Kidney tubule cell (primary cell): ENCODE measurements around the gene LCNL1.
A peak's percentile ranks its signal among the peaks of the same experiment; 100 is the strongest.

Experiments used
- DNase-seq: peaks from one replicate; pipeline ENCODE4 v3.0.0-alpha.2; 2018; ENCODE audit warnings: low spot score

Gene LCNL1

DNA sequence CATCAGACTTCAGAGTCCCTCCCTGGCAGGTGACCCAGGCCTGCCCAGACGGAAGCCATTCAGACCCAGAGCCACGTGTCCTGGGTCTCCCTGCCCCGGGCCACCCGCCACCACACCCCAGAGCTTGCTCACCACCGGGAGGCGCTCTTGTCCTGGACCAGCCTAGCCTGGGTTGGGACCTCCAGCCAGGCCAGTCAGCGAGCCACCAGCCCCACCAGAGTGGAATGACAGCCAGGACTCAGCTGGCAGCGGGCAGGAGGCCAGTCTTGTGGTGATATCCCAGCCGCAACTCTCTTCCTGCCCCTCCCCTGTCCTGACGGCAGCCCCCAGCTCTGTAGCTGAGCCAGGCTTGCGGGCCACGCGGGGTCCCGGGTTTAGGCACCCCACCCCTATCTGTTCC, 7.1 kb upstream of the LCNL1 start:
- no peak for DNase-seq

DNA sequence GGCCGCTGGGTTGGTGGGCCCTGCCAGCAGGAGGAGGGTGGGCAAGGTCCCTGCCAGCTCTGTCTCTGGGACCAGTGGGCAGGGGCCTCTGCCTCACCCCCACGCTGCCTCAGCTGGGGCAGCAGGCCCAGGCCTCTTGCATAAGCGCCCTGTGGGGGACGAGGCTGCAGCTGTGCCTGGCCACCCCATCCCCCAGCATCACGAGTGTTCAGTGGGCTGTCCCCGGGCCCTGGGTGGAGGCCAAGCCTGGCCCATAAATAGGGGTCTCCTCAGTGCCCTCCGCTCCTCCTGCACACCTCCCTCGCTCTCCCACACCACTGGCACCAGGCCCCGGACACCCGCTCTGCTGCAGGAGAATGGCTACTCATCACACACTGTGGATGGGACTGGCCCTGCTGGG, 5.6 kb upstream of the LCNL1 start, which contains the start of gene PTGDS:
Gene PTGDS, plus strand, starts transcription at position 282 of the 400 bp plus-strand sequence. Its CDS starts 75 bp downstream, at position 357.
- no peak for DNase-seq

DNA sequence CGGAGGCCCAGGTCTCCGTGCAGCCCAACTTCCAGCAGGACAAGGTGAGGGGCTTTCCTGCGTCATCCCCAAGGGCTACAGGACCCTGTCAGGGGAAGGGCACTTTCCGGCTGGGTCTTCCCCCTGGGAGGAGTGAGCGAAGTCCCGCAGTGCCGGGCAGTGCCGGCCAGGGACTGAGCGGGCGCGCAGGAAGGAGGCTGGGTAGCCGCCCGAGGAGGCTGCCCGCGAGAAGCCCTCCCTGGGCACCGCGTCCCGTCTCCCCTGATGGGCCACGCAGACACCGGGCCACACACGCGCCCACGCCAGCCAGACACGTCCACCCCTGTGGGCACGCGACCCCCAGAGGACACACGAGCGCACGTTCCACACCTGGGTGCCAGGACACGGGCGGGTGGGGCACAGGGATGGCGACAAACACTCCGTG, 5.1 kb upstream of the LCNL1 start:
- no peak for DNase-seq

DNA sequence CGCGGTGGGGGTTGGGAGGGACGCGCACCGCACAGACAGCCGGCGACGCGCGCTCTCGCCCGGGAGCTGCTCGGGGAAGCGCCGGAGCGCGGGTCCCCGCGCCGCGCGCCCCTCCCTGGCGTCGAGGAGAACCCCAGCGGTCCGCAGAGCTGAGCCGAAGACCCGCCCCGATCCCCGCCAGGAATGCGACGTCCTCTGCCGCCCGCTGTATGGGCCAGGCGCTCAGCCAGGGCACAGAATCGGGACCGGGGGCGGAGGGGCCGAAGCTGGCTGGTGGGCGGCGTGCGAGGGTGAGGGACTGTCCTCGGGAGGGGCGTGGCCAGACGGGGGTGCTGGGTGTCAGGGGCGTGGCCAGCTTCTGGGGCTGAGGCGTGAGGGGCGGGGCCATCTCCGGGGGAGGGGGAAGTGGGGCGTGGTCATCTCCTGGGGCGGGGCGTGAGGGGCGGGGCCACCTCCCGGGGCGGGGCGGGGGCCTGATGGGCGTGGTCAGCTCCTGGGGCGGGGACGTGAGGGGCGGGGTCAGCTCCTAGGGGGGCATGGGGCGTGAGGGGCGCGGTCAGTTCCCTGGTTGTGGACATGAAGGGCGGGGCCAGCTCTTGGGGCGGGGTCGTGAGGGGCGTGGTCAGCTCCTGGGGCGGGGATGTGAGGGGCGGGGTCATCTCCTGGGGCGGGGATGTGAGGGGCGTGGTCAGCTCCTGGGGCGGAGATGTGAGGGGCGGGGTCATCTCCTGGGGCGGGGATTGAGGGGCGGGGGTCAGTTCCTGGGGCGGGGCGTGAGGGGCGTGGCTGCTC, 4.5 kb upstream of the LCNL1 start:
- DNase-seq, result peak; percentile 22

DNA sequence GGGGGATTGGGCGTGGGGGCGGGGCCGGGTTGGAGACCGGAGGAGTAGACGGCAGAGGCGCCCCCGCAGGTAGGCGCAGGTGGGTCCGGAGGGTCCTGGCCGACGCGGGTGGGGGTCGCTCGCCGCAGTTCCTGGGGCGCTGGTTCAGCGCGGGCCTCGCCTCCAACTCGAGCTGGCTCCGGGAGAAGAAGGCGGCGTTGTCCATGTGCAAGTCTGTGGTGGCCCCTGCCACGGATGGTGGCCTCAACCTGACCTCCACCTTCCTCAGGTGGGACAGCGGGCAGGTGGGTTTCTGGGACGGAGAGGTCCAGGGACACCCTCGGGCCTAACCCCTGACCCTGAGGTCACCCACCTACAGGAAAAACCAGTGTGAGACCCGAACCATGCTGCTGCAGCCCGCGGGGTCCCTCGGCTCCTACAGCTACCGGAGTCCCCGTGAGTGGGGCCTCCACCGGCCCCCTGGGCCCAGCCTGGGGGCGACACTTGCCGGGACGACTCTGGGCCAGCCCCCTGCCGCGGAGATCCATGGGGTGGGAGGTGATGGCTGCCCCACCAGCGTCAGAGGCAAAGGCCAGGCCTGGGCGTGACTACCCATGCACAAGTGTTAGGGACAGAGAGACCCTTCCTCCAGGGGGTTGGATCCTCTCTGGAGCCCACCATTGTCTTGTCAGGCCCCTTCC, 3.8 kb upstream of the LCNL1 start:
- no peak for DNase-seq

DNA sequence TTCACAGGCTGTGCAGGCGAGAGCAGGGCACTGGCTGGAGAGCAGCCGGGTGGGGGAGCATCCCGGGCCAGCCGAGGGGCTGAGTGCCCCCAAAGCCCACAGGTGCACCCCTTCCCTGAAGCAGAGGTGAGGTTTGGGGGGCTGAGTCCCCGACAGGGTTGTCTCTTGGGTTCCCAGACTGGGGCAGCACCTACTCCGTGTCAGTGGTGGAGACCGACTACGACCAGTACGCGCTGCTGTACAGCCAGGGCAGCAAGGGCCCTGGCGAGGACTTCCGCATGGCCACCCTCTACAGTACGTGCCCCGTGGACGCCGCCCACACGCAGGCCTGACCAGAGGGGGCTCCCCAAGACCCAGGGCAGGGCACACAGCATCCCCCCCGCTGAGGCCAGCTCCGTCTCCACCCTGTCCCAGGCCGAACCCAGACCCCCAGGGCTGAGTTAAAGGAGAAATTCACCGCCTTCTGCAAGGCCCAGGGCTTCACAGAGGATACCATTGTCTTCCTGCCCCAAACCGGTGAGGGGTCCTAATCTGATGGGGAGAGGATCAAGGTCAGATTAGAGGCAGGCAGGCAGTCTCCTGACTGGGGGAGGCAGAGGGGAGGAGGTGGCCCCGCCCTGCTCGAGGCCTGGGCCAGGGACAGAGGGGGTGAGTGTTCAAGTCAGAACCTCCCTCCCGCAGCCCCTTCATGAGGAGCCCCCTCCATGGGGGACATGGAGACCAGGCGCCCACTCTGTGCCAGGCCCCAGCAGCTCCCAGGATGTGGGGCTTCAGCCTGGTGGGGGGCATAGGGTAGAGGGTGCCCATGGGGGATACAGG, 2.8 kb upstream of the LCNL1 start:
- DNase-seq, result no peak

DNA sequence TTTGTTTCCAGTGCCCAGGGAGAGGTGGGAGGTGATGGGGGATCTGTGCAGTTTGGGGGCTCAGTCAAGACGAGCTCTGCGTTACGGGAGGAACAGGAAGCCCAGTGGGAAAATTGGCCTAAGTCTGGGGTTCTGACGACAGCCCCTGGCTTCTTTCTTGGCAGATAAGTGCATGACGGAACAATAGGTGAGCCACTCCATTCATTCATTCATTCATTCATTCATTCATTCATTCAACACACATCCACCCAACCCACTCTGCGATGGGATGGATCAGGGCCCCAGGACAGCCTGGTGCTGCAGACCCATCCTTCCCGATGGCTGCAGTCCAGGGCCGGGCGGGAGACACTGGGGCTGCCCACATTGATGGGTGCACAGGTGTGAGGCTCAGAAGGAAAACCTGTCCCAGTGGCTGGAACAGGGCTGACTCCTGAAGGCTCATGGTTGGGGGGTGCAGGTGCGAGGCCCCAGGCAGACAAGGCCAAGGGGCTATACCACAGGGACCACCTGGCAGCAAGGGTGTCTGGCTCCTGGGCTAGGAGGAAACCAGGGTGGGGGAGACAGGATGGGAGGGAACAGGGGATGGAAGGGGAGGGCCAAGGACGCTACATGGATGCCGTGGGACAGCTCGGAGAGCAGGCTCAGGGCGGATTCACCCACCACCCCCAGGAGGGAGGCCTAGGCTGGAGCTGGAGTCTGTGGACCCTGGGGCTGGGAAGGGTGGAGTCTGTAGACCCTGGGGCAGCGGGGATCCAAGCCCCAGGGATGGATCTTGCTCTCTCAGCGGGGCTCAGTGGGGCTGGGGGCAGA, 1.9 kb upstream of the LCNL1 start:
- DNase-seq, result no peak

DNA sequence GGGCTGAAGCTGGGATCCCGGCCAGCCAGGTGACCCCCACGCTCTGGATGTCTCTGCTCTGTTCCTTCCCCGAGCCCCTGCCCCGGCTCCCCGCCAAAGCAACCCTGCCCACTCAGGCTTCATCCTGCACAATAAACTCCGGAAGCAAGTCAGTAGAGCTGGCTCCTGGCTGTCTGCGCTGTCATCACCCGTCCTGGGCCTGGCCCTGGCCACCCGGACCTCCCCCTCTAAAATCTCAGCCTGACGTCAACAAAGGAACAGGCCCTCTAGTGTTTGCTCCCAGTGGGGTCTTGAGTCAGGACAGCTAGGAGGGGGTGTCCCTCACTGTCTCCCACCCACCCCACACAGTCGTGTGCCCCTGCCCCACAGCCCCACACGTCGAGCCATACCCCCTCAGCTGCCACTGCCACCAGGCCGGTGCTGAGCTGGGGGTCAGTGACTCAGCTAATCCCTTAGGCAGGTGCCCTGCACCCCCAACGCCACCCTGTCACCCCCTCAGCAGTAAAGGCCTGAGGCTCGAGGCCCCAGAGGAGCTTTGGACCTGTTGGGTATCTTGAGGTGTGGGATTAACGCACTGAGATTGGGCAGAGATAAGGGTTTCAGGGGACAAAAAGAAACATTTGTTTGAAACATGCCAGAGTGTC, 1.1 kb upstream of the LCNL1 start:
- no peak for DNase-seq

DNA sequence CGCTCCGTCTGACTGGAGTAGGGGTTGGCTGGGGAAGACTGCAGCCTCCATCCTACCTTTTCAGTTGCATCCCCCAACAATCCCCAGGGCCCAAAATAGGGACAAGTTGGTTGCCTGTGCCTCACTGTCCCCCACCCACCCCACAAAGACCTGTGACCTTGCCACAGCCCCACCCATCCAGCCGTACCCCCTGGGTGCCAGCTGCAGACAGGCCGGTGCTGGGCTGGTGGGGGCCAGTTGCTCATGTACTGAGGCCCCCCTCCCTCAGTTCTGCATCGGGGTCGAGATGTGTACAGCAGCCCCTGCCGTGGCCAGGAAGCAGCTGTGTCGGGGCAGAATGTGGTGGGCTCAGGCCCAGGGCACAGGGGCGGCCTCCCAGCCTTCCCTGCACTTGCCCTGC, 374 bp downstream of the LCNL1 start:
- no peak for DNase-seq

DNA sequence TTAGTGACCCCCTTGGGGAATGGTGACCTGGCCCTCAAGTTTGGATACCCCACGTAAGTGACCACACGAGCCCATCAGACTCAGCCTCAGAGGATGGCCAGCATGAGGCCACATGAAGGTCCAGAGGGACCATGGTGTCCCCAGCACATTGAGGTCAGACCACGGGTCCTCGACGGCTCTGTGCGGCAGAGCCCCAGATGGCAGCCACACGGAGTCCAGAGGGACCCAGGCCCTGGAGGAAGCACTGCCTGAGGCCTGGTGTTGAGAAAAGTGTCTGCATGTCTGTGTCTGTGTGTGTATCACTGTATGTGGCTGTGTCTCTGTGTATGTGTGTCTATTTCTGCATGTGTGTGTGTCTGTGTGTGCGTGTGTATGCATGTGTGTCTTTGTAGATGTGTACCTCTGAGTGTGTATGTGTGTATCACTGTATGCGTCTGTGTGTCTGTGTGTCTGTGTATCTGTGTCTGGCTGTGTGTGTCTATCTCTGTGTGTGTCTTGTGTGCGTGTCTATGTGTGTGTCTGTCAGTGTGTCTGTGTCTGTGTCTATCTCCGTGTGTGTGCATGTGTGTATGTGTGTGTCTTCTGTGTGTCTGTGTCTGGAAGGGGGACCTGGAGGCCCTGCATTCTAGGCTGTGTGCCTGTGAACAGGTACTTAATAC, 992 bp downstream of the LCNL1 start:
- DNase-seq, result no peak

DNA sequence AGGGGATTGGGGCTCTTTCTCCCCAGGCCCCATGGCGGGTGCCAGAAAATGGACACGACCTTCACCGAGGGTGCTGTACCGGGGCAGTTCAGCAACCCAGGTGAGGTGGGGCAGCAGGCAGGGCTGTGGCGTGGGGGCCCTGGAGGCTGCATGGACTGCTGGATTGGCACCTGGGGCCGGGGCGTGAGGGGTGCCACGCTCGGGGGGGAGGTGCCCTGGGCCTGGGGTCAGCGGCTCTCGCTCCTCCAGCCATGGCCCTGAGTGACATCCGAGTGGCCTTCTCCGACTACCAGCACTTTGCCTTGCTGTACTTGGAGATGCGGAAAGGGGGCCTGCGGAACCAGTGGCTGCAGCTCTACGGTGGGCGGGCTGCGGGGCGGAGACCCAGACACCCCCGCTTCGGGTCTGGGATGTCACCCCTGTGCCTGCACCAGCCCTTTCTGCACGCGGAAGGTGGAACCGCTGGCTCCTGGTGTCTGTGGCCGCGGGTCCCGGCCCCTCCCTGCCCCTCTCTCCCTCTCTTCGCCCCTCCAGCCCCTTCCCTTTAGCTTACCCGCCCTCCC, 1.8 kb downstream of the LCNL1 start:
- DNase-seq, result no peak

DNA sequence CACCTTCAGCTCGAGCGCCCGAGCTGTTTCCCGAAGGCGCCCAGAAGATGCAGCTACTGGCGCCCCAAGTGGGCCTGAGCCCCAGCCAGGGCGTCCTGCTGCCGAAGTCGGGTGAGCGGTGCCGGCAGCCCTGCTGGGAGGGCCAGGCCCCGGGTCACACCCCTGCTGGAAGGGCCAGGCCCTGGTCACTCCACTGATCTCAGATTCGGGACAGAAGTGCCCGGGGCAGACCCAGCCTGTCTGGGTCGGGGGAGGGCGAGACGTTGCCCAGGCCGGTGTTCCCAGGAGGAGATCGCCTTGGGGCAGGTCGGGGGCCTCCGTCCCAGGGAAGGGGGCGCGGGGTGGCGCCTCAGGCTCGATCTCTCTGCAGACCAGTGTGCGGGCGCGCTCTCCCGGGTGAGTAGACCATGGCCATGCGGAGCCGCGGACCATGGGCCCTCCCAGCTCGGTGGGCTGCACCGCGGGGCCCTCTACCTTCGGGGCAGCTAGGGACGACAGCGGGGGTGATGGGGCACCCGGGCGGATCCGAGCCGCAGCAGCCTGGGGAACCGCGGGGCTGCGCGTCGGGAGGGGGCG, 2.3 kb downstream of the LCNL1 start:
- DNase-seq, result no peak

DNA sequence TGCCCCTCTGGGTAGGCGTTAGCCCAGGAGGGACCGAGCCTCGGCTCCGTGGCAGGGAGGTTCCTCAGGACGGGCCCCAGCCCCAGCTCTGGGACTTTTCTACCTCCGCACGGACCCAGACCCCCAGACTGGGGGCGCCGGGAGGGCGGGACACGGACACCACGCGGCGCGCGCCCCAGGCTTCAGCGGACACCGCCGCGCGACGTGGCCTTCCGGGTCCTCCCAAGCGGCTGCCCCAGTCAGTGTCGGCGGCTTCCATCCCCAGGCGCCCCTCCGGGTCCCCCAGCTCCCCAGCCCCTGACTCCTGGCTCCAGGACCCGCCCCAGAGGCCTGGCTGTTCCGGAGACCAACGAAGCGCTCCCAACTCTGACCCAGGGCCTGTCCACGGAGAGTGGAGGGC, 3.1 kb downstream of the LCNL1 start:
- no peak for DNase-seq

DNA sequence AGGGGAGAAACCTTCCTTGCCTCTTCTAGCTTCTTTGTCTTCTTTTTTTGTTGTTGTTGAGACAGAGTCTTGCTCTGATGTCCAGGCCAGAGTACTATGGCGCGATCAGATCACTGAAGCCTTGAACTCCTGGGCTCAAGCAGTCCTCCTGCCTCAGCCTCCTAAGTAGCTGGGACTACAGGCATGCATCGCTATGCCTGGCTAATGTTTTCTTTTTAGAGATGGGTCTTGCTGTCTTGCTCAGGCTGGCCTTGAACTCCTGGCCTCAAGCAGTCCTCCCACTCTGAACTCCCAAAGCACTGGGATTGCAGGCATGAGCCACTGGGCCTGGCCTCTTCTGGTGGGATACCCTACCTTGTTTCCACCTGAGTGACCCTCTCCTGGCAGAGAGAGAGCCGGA, 6.1 kb downstream of the LCNL1 start:
- DNase-seq, result no peak

DNA sequence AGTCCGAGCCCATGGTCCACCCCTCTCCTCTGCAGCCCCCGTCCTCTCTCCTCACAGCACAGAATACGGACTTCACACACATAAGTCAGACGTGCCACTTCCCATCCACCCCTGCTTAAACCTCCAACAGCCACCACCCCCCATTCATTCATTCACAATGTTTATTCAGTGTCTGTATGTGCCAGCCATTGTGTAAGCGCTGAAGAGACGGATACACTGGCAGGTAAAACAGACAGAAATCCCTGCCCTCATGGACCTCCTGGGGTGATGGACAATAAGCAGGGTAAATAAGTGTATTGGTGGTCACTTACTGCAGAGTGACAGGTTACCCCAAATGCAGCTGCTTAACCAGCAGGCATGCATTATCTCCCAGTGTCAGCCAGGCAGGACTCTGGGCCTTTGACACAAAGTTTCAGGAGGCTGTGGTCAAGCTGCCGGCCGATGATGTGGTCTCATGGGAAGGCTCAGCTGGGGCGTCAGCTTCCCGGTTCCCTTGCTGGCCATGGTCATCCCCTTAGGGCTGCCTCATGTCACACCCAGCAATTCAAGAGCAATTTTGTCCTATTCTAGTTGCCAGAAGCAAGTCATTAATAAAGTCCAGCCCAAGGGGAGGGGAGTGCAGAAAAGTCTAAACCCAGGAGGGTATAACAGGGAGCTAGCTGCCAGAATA, 7.6 kb downstream of the LCNL1 start:
- no peak for DNase-seq

DNA sequence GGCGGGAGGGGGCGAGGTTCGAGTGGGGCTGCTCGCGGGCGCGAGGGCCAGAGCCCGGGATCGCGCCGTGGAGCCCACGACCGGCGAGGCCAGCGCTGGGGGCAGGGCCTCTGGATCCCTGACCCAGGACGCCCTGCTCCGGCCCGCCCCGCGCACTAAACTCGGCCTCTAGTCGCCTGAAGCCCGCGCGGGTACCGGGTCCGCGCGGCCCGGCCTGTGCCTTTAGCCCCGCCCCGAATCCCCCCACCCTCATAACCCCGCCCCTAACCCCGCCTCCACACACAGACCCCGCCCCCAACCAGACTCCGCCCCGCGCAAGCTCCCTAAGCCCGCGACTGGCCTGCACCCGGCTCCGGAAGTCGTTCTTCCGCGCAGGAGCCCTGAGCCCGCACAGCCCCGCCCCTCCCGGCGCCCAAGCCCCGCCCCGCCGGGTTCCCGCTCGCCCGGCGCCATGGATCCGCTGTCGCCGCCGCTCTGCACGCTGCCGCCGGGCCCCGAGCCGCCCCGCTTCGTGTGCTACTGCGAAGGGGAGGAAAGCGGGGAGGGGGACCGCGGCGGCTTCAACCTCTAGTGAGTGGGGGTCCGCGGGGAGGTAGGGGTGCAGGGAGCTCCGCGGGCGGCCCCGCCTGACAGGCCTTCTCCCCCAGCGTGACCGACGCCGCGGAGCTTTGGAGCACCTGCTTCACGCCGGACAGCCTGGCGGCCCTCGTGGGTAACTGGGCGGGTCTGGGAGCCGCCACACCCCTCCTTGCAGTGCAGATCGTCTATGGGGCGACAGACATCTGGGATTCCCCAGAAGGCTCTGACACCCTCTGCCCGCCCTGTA, 9.4 kb downstream of the LCNL1 start, which contains the start of gene PAXX:
Gene PAXX, plus strand, starts transcription at position 430 of the 826 bp plus-strand sequence. Its CDS starts 22 bp downstream, at position 452.
- DNase-seq, result peak; percentile 92

DNA sequence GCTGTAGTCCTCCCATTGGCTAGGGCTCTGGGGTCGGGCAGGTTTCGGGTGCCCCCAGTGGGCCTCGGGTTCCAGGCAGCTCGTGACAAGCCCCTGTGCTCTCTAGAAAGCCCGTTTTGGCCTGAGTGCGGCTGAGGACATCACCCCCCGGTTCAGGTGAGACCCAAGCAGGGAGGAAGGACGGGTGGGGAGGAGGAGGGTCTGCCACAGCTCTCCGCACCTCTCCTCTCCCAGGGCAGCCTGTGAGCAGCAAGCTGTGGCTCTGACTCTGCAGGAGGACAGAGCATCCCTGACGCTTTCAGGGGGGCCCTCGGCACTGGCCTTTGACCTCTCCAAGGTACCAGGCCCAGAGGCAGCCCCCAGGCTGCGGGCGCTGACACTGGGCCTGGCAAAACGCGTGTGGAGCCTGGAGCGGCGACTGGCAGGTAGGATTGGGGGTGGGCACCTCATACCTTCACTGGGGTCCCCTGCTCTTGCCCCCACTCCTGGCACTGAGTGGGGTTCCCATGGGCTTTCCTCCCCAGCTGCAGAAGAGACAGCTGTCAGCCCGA, 10.1 kb downstream of the LCNL1 start:
- no peak for DNase-seq
